ENCODE measurements around the gene RBM22.

RBM22 gene

GRCh38 chr5:150661086-150661485 is 39.8 kb downstream of the RBM22 start, which contains the start of gene MYOZ3:
Gene MYOZ3, plus strand, starts transcription at chr5:150661251. Its CDS starts 1,691 bp downstream, at chr5:150662942.
- no peak for TF ChIP-seq CTCF (IDR thresholded peaks at IDR 0.05; ENCODE audit: control extremely low read depth, extremely low read depth, low read depth, missing control alignments)
- ChIA-PET POLR2A (no interaction called here), CTCF (interaction anchor here (1.2 to 14.0 kb wide), 4 partner anchors 12 to 202 kb away, joined by 3 to 149 read pairs (median 6); partner anchors contain the start of gene RBM22)
- no peak for DNase-seq (ENCODE audit: extremely low spot score)

- ChIA-PET CTCF (interaction anchor here (1.2 to 14.0 kb wide), 3 partner anchors 41 to 201 kb away, joined by 3 to 149 read pairs (median 9); partner anchors contain the start of gene RBM22), POLR2A (no interaction called here)
- no peak for TF ChIP-seq CTCF (IDR thresholded peaks at IDR 0.05; ENCODE audit: control extremely low read depth, extremely low read depth, low read depth, missing control alignments)
- DNase-seq (ENCODE audit: extremely low spot score) = no peak
Observed at GRCh38 chr5:150660108-150660831, 40.6 kb downstream of the RBM22 start.

GRCh38 chr5:150659360-150660107 is 41.3 kb downstream of the RBM22 start:
- ChIA-PET POLR2A (interaction anchor here (0.6 kb wide), 1 partner anchor 180 kb away, joined by 6 read pairs; no protein-coding TSS in a partner anchor), CTCF (interaction anchor here (1.6 to 14.0 kb wide), 2 partner anchors 98 to 200 kb away, joined by 3 to 149 read pairs; no protein-coding TSS in a partner anchor)
- no peak for DNase-seq (ENCODE audit: extremely low spot score)
- no peak for TF ChIP-seq CTCF (IDR thresholded peaks at IDR 0.05; ENCODE audit: control extremely low read depth, extremely low read depth, low read depth, missing control alignments)

- CTCF ChIA-PET = interaction anchor here (0.9 to 14.0 kb wide), 7 partner anchors 25 to 199 kb away, joined by 3 to 149 read pairs (median 5); partner anchors contain the start of genes IRGM and RBM22
- POLR2A ChIA-PET = interaction anchor here (0.6 kb wide), 1 partner anchor 522 kb away, joined by 3 read pairs; no protein-coding TSS in a partner anchor
- no peak for DNase-seq (ENCODE audit: extremely low spot score)
- no peak for TF ChIP-seq CTCF (IDR thresholded peaks at IDR 0.05; ENCODE audit: control extremely low read depth, extremely low read depth, low read depth, missing control alignments)
Observed at GRCh38 chr5:150658699-150659265, 42.1 kb downstream of the RBM22 start.

- CTCF ChIA-PET = interaction anchor here (0.9 to 14.0 kb wide), 19 partner anchors 9 to 208 kb away, joined by 3 to 149 read pairs (median 4); partner anchors contain the start of genes IRGM and RBM22
- DNase-seq (ENCODE audit: extremely low spot score) = no peak
- POLR2A ChIA-PET = interaction anchor here (0.6 kb wide), 2 partner anchors 17 to 521 kb away, joined by 3 read pairs; no protein-coding TSS in a partner anchor
- TF ChIP-seq CTCF (IDR thresholded peaks at IDR 0.05; ENCODE audit: control extremely low read depth, extremely low read depth, low read depth, missing control alignments) = no peak
Observed at GRCh38 chr5:150658121-150658520, 42.7 kb downstream of the RBM22 start.
